Stimulated activated CD4-positive, alpha-beta T cell treated with anti-CD3 and anti-CD28 coated beads, Interleukin-12 subunit alpha, Interleukin-12 subunit beta, amount 100 ng/mL, for 4 hours (primary cell): Measurements from ENCODE around the gene CERS3.
"Not testable (repeated sequence)": the region's sequence is repeated elsewhere in the genome, so short reads cannot be mapped to it uniquely, and the experiment has no call there.

Experiments
- DNase-seq: peaks from one replicate; pipeline ENCODE4 v3.0.0-alpha.2; 2020

The CERS3 gene

GRCh38 chr15:100463515-100463914 is 65.2 kb downstream of the CERS3 start:
- no peak for DNase-seq

GRCh38 chr15:100461049-100461448 is 67.7 kb downstream of the CERS3 start:
- DNase-seq: no peak

GRCh38 chr15:100457201-100457600 is 71.5 kb downstream of the CERS3 start:
- DNase-seq: no peak

GRCh38 chr15:100454148-100454547 is 74.6 kb downstream of the CERS3 start:
- DNase-seq: no peak

- DNase-seq: no peak
Measured at GRCh38 chr15:100448481-100448880, 80.3 kb downstream of the CERS3 start.

GRCh38 chr15:100441063-100441462 is 87.7 kb downstream of the CERS3 start:
- DNase-seq: not testable (repeated sequence)

GRCh38 chr15:100439514-100439913 is 89.2 kb downstream of the CERS3 start:
- DNase-seq: no peak

- DNase-seq: peak; percentile 27
Measured at GRCh38 chr15:100438570-100438969, 90.2 kb downstream of the CERS3 start.

GRCh38 chr15:100437261-100437660 is 91.5 kb downstream of the CERS3 start:
- DNase-seq: no peak

- DNase-seq: no peak
Measured at GRCh38 chr15:100434561-100434960, 94.2 kb downstream of the CERS3 start.

GRCh38 chr15:100434038-100434437 is 94.7 kb downstream of the CERS3 start:
- DNase-seq: no peak

- DNase-seq: no peak
Measured at GRCh38 chr15:100433304-100433703, 95.4 kb downstream of the CERS3 start.

GRCh38 chr15:100430411-100430810 is 98.3 kb downstream of the CERS3 start:
- DNase-seq: no peak

- DNase-seq: no peak
Measured at GRCh38 chr15:100429116-100429728, 99.5 kb downstream of the CERS3 start.

GRCh38 chr15:100426937-100427336 is 101.8 kb downstream of the CERS3 start:
- DNase-seq: no peak

- DNase-seq: no peak
Measured at GRCh38 chr15:100405179-100405578, 123.6 kb downstream of the CERS3 start.

GRCh38 chr15:100400996-100401395 is 127.8 kb downstream of the CERS3 start:
- DNase-seq: no peak

- DNase-seq: no peak
Measured at GRCh38 chr15:100394736-100395440, 133.9 kb downstream of the CERS3 start.

GRCh38 chr15:100393008-100393407 is 135.7 kb downstream of the CERS3 start:
- no peak for DNase-seq

GRCh38 chr15:100385300-100386050 is 143.3 kb downstream of the CERS3 start:
- no peak for DNase-seq

GRCh38 chr15:100384108-100384410 is 144.7 kb downstream of the CERS3 start:
- no peak for DNase-seq

GRCh38 chr15:100383302-100384107 is 145.2 kb downstream of the CERS3 start:
- DNase-seq: no peak

- no peak for DNase-seq
Measured at GRCh38 chr15:100373942-100374341, 154.8 kb downstream of the CERS3 start.
